Tibial nerve (tissue), 4 donors: ENCODE measurements around the gene ATP6V0E1. TPM values are rescaled to one million over a fixed set of nuclear protein-coding genes. Genes with fewer than 3 reads are reported as not detected.

Source experiments
- DNase-seq, 2 donors: peaks; one replicate each; pipeline ENCODE4 v3.0.0-alpha.2; 2019; ENCODE audit warnings: low spot score in 2 of 2
- H3K27ac ChIP-seq, 4 donors: fragments of 200-600 bp; sonication (generic) in 3 of 4; one replicate each; pipeline ENCODE4 v1.5.1; 2017 to 2019; ENCODE audit warnings: mild to moderate bottlenecking in 1 of 4
- H3K27me3 ChIP-seq, 2 donors: fragments of 200-600 bp; sonication (generic) in 1 of 2; one replicate each; pipeline versions ENCODE4 v1.5.1 to v1.6.0; 2017 to 2019
- H3K36me3 ChIP-seq, 3 donors: fragments of 200-600 bp; sonication (generic); one replicate each; pipeline ENCODE4 v1.5.1; 2018 to 2019
- H3K4me1 ChIP-seq, 4 donors: fragments of 200-600 bp; sonication (generic) in 3 of 4; one replicate each; pipeline ENCODE4 v1.5.1; 2017 to 2019
- H3K4me3 ChIP-seq, 4 donors: fragments of 200-600 bp; sonication (generic) in 3 of 4; one replicate each; pipeline ENCODE4 v1.5.1; 2017 to 2019; ENCODE audit warnings: mild to moderate bottlenecking in 1 of 4, moderate library complexity in 1 of 4
- H3K9me3 ChIP-seq, 4 donors: fragments of 200-600 bp; sonication (generic) in 3 of 4; one replicate each; pipeline ENCODE4 v1.5.1; 2017 to 2019
- CTCF ChIP-seq, 5 experiments: fragments of 200-600 bp in 3 of 5; fragments of 450-650 bp in 2 of 5; sonication (generic) in 3 of 5; IDR thresholded peaks; one replicate each; pipeline ENCODE4 v1.5.1; 2016 to 2019; ENCODE audit warnings: antibody characterized with exemption in 5 of 5, mild to moderate bottlenecking in 3 of 5, moderate library complexity in 2 of 5
- EP300 ChIP-seq, 2 donors: sonication (generic); formaldehyde crosslinking; IDR thresholded peaks; one replicate each; pipeline ENCODE4 v1.6.1; 2017; ENCODE audit warnings: antibody characterized with exemption in 2 of 2, mild to moderate bottlenecking in 1 of 2
- POLR2A ChIP-seq, 2 donors: fragments of 450-650 bp; IDR thresholded peaks; one replicate each; pipeline ENCODE4 v1.6.1; 2017; ENCODE audit warnings: antibody characterized with exemption in 2 of 2, mild to moderate bottlenecking in 2 of 2, moderate library complexity in 2 of 2
- WGBS, 2 donors: methylation state at CpG; one replicate each; pipeline ENCODE4 v1.1.5; 2018; 5-methylcytosine and 5-hydroxymethylcytosine counted together
- total RNA-seq, 4 donors: library from RNA; depleted of rRNA; stranded (reverse); fragments of >200 nt; gene quantifications; one replicate each; pipeline ENCODE4 v1.1.0, GENCODE V29; 2016

ATP6V0E1 gene
- total RNA-seq, 4 donors from 2014 or later = 88.8 to 121 (median 92.0) TPM

- H3K27ac ChIP-seq = peak overlapping the region in 1 of 4 donors; percentile 18
- DNase-seq = no peak
- WGBS, 2 donors = 82 to 88% methylated on average over 4 of the region's 4 CpGs
Measured at GRCh38 chr5:173018358-173018757, 34.8 kb downstream of the ATP6V0E1 start.

GRCh38 chr5:173020154-173020581 is 36.6 kb downstream of the ATP6V0E1 start:
- Histone ChIP-seq H3K4me3 (no peak overlapping the region), H3K36me3 (peaks cover 0 to 29% (median 0%) of the 10 kb centered on the region in 3 donors), H3K4me1 (peaks cover 0 to 24% (median 18%) of the 10 kb centered on the region in 4 donors), H3K27ac (no peak overlapping the region), H3K27me3 (no peaks in the 10 kb centered on the region), H3K9me3 (no peaks in the 10 kb centered on the region)
- TF ChIP-seq POLR2A (IDR thresholded peaks at IDR 0.05) = no peak
- no peak for TF ChIP-seq CTCF (IDR thresholded peaks at IDR 0.05)
- no peak for TF ChIP-seq EP300 (IDR thresholded peaks at IDR 0.05)
- 71 to 80% methylated on average over 5 of the region's 5 CpGs for WGBS, 2 donors
- DNase-seq = no peak

More at GRCh38 chr5:173018358-173018757, 34.8 kb downstream of the ATP6V0E1 start:
- Histone ChIP-seq H3K4me3 (no peak overlapping the region), H3K9me3 (no peaks in the 10 kb centered on the region), H3K36me3 (peaks cover 0 to 27% (median 0%) of the 10 kb centered on the region in 3 donors), H3K4me1 (peaks cover 0 to 33% (median 19%) of the 10 kb centered on the region in 4 donors), H3K27me3 (no peaks in the 10 kb centered on the region)
- TF ChIP-seq EP300 (IDR thresholded peaks at IDR 0.05) (peak in 1 of 2 donors; percentile 44), POLR2A (IDR thresholded peaks at IDR 0.05) (no peak)

- Histone ChIP-seq H3K9me3 (no peaks in the 10 kb centered on the region), H3K4me1 (peaks cover 0 to 20% (median 13%) of the 10 kb centered on the region in 4 donors), H3K36me3 (peaks cover 0 to 29% (median 0%) of the 10 kb centered on the region in 3 donors), H3K27ac (no peak overlapping the region), H3K27me3 (no peaks in the 10 kb centered on the region), H3K4me3 (no peak overlapping the region)
- WGBS, 2 donors = 74 to 81% methylated on average over 9 of the region's 9 CpGs
- no peak for DNase-seq
- TF ChIP-seq CTCF (IDR thresholded peaks at IDR 0.05) (no peak), POLR2A (IDR thresholded peaks at IDR 0.05) (no peak), EP300 (IDR thresholded peaks at IDR 0.05) (no peak)
Measured at GRCh38 chr5:173020643-173021042, 37.1 kb downstream of the ATP6V0E1 start.

DNA sequence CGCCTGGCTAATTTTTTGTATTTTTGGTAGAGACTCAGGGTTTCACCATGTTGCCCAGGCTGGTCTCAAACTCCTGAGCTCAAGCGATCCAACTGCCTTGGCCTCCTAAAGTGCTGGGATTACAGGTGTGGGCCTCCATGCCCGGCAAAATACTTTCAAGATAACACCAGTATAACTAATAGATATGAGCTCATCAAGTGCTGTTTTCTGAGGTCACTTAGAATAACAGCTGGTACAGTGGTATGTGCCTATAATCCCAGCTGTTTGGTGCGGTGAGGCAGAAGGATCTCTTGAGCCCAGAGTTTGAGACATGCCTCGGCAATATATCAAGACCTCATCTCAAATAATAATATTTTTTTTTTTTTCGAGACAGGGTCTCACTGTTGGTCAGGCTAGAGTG is 42.1 kb downstream of the ATP6V0E1 start:
- 88 to 92% methylated on average over 6 of the region's 6 CpGs for WGBS, 2 donors
- peaks cover 0 to 23% (median 16%) of the 10 kb centered on the region in 4 donors for H3K4me1 ChIP-seq
- H3K36me3 ChIP-seq = peaks cover 0 to 26% (median 0%) of the 10 kb centered on the region in 3 donors
- no peak for DNase-seq
- TF ChIP-seq EP300 (IDR thresholded peaks at IDR 0.05) (no peak), CTCF (IDR thresholded peaks at IDR 0.05) (no peak), POLR2A (IDR thresholded peaks at IDR 0.05) (no peak)
- no peaks in the 10 kb centered on the region for H3K9me3 ChIP-seq
- H3K27me3 ChIP-seq = no peaks in the 10 kb centered on the region
- H3K4me3 ChIP-seq = no peak overlapping the region
- no peak overlapping the region for H3K27ac ChIP-seq

DNA sequence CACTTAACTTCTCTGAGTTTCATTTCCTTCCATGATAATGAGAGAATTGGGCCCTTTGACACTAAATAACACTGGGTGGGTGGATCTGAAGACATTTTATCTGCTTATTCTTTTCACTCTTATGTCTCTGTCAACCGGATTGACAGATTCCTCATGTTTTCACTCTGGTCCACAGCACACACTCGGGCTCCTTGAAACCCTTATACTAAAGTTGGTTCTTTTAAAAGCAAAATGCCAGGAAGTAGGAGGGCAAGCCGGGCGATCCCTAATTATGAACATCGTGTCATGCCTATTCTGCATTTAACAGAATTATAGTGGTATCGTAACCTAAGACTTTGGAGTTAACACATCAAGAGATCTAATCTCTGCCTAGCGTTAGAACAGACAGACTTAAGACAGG is 44.3 kb downstream of the ATP6V0E1 start:
- Histone ChIP-seq H3K36me3 (peaks cover 0 to 7% (median 0%) of the 10 kb centered on the region in 3 donors), H3K9me3 (no peaks in the 10 kb centered on the region), H3K27me3 (no peaks in the 10 kb centered on the region), H3K4me3 (no peak overlapping the region), H3K27ac (peak overlapping the region in 1 of 4 donors; percentile 44), H3K4me1 (peaks cover 0 to 21% (median 16%) of the 10 kb centered on the region in 4 donors)
- TF ChIP-seq EP300 (IDR thresholded peaks at IDR 0.05) = no peak
- TF ChIP-seq POLR2A (IDR thresholded peaks at IDR 0.05) = no peak
- TF ChIP-seq CTCF (IDR thresholded peaks at IDR 0.05) = no peak
- whole genome bisulfite sequencing, 2 donors = 84 to 85% methylated on average over 7 of the region's 7 CpGs
- no peak for DNase-seq
